ENCODE data around the gene ANKZF1.

- TF ChIP-seq, protein P1, sequence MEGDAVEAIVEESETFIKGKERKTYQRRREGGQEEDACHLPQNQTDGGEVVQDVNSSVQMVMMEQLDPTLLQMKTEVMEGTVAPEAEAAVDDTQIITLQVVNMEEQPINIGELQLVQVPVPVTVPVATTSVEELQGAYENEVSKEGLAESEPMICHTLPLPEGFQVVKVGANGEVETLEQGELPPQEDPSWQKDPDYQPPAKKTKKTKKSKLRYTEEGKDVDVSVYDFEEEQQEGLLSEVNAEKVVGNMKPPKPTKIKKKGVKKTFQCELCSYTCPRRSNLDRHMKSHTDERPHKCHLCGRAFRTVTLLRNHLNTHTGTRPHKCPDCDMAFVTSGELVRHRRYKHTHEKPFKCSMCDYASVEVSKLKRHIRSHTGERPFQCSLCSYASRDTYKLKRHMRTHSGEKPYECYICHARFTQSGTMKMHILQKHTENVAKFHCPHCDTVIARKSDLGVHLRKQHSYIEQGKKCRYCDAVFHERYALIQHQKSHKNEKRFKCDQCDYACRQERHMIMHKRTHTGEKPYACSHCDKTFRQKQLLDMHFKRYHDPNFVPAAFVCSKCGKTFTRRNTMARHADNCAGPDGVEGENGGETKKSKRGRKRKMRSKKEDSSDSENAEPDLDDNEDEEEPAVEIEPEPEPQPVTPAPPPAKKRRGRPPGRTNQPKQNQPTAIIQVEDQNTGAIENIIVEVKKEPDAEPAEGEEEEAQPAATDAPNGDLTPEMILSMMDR (conservative IDR thresholded peaks at IDR 0.05; ENCODE audit: low read depth, low read length), result no peak
- TF ChIP-seq CEBPB (IDR thresholded peaks at IDR 0.05; ENCODE audit: low read depth, low read length) (no peak), FOS (IDR thresholded peaks at IDR 0.05; ENCODE audit: low read depth, low read length) (no peak), RAD21 (IDR thresholded peaks at IDR 0.05; ENCODE audit: low read length) (no peak), MAFK (IDR thresholded peaks at IDR 0.05; ENCODE audit: low read depth, low read length) (no peak), BHLHE40 (IDR thresholded peaks at IDR 0.05; ENCODE audit: low read depth, low read length) (no peak), USF2 (IDR thresholded peaks at IDR 0.05; ENCODE audit: low read depth, low read length) (no peak), POLR2A (IDR thresholded peaks at IDR 0.05; ENCODE audit: low read depth, low read length) (no peak), RFX5 (IDR thresholded peaks at IDR 0.05; ENCODE audit: low read depth, low read length) (no peak)
Observed at GRCh38 chr2:219184121-219184520, 45.5 kb upstream of the ANKZF1 start.
